ENCODE data around the gene MKNK1. TPM values are rescaled to one million over a fixed set of nuclear protein-coding genes. Genes with fewer than 3 reads are reported as not detected.

Gene MKNK1
- polyA plus RNA-seq, 1 donor (not counting 4 experiments of a cell fraction or from before 2014, with no cell fraction given), result 55.7 TPM

- dilution Hi-C loops (cut with MboI; ENCODE audit: extremely low pct_ligation_motif_present, low sequenced_read_pairs), result no loop called here
- H3K27ac ChIP-seq (ENCODE audit: control insufficient read depth, insufficient read depth, low read length), result no peak overlapping the region
- FAIRE-seq, result no peak
Observed at GRCh38 chr1:46639547-46639946, 35.5 kb upstream of the MKNK1 start.

GRCh38 chr1:46638921-46639320 is 34.9 kb upstream of the MKNK1 start:
- H2AFZ ChIP-seq (ENCODE audit: control insufficient read depth, low read length), result no peak overlapping the region
- DNase-seq (ENCODE audit: low read depth, low spot score) (no peak), FAIRE-seq (peak; percentile 36)
- no peaks in the 10 kb centered on the region for H3K79me2 ChIP-seq (ENCODE audit: control insufficient read depth, insufficient read depth, low read length)
- H3K36me3 ChIP-seq (ENCODE audit: control insufficient read depth in 2 of 2, extremely low read depth in 1 of 2, insufficient read depth in 2 of 2, low read length in 2 of 2), result peaks cover 0 to 12% of the 10 kb centered on the region in 2 experiments
- no peak overlapping the region for H3K9ac ChIP-seq (ENCODE audit: control insufficient read depth, extremely low read depth, insufficient read depth, low read length)
- H4K20me1 ChIP-seq (ENCODE audit: control insufficient read depth, extremely low read depth, insufficient read depth, low read length), result no peaks in the 10 kb centered on the region
- no peaks in the 10 kb centered on the region for H3K9me3 ChIP-seq (ENCODE audit: control insufficient read depth, low read depth, low read length)
- H3K4me3 ChIP-seq (ENCODE audit: control insufficient read depth in 2 of 3, extremely low read depth in 1 of 3, insufficient read depth in 2 of 3, low read depth in 1 of 3, low read length in 3 of 3), result no peak overlapping the region
- dilution Hi-C loops (cut with MboI; ENCODE audit: extremely low pct_ligation_motif_present, low sequenced_read_pairs), result no loop called here
- H3K9me1 ChIP-seq (ENCODE audit: control insufficient read depth, extremely low read depth, insufficient read depth, low read length), result no peaks in the 10 kb centered on the region
- no peak for TF ChIP-seq CTCF (optimal IDR thresholded peaks at IDR 0.05 in 1 of 3, IDR thresholded peaks at IDR 0.05 in 1 of 3, conservative IDR thresholded peaks at IDR 0.05 in 1 of 3; ENCODE audit: extremely low read depth in 1 of 3, insufficient read depth in 2 of 3, low read length in 3 of 3)
- no peak for TF ChIP-seq EZH2 (IDR thresholded peaks at IDR 0.05; ENCODE audit: low read length)
- no peak overlapping the region for H3K4me2 ChIP-seq (ENCODE audit: control insufficient read depth, extremely low read depth, insufficient read depth, low read depth, low read length)
- H3K4me1 ChIP-seq (ENCODE audit: control insufficient read depth, extremely low read depth, insufficient read depth, low read length), result peaks cover 9% of the 10 kb centered on the region
- H3K27me3 ChIP-seq (ENCODE audit: control insufficient read depth, extremely low read depth, insufficient read depth, low read length), result no peaks in the 10 kb centered on the region
- no peak overlapping the region for H3K27ac ChIP-seq (ENCODE audit: control insufficient read depth, insufficient read depth, low read length)

More at GRCh38 chr1:46639547-46639946, 35.5 kb upstream of the MKNK1 start:
- Histone ChIP-seq H3K4me3 (ENCODE audit: control insufficient read depth in 2 of 3, extremely low read depth in 1 of 3, insufficient read depth in 2 of 3, low read depth in 1 of 3, low read length in 3 of 3) (no peak overlapping the region), H3K27me3 (ENCODE audit: control insufficient read depth, extremely low read depth, insufficient read depth, low read length) (no peaks in the 10 kb centered on the region), H3K9ac (ENCODE audit: control insufficient read depth, extremely low read depth, insufficient read depth, low read length) (no peak overlapping the region), H3K4me2 (ENCODE audit: control insufficient read depth, extremely low read depth, insufficient read depth, low read depth, low read length) (no peak overlapping the region), H3K9me3 (ENCODE audit: control insufficient read depth, low read depth, low read length) (no peaks in the 10 kb centered on the region), H3K4me1 (ENCODE audit: control insufficient read depth, extremely low read depth, insufficient read depth, low read length) (peaks cover 9% of the 10 kb centered on the region), H3K9me1 (ENCODE audit: control insufficient read depth, extremely low read depth, insufficient read depth, low read length) (no peaks in the 10 kb centered on the region), H3K36me3 (ENCODE audit: control insufficient read depth in 2 of 2, extremely low read depth in 1 of 2, insufficient read depth in 2 of 2, low read length in 2 of 2) (peaks cover 0 to 7% of the 10 kb centered on the region in 2 experiments), H2AFZ (ENCODE audit: control insufficient read depth, low read length) (no peak overlapping the region), H3K79me2 (ENCODE audit: control insufficient read depth, insufficient read depth, low read length) (no peaks in the 10 kb centered on the region), H4K20me1 (ENCODE audit: control insufficient read depth, extremely low read depth, insufficient read depth, low read length) (no peaks in the 10 kb centered on the region)
- TF ChIP-seq EZH2 (IDR thresholded peaks at IDR 0.05; ENCODE audit: low read length), result no peak
- TF ChIP-seq CTCF (optimal IDR thresholded peaks at IDR 0.05 in 1 of 3, IDR thresholded peaks at IDR 0.05 in 1 of 3, conservative IDR thresholded peaks at IDR 0.05 in 1 of 3; ENCODE audit: extremely low read depth in 1 of 3, insufficient read depth in 2 of 3, low read length in 3 of 3), result no peak
- no peak for DNase-seq (ENCODE audit: low read depth, low spot score)
